Stimulated activated memory B cell treated with anti-CD40 and anti-IgM and Interleukin-4, amounts not matched to agents 10 μg/mL and 1 μg/mL and 100 μg/mL, for 72 hours (primary cell): ENCODE measurements around the gene RSPH9.
"Not testable (repeated sequence)": the region's sequence is repeated elsewhere in the genome, so short reads cannot be mapped to it uniquely, and the experiment has no call there.

Experiments
- ATAC-seq: fragments of 150-1000 bp; cut with Tn5 transposase; 2 replicates; pipeline ENCODE4 v1.10.0; 2021
- H3K27ac Mint-ChIP-seq: one replicate; pipeline ENCODE4 v1.8.0; 2022; ENCODE audit warnings: mild to moderate bottlenecking, mixed read lengths
- H3K27me3 Mint-ChIP-seq: one replicate; pipeline ENCODE4 v1.8.0; 2022; ENCODE audit warnings: mixed read lengths
- H3K36me3 Mint-ChIP-seq: one replicate; pipeline ENCODE4 v1.8.0; 2022; ENCODE audit warnings: mixed read lengths
- H3K4me1 Mint-ChIP-seq: one replicate; pipeline ENCODE4 v1.8.0; 2022; ENCODE audit warnings: mixed read lengths
- H3K4me3 Mint-ChIP-seq: one replicate; pipeline ENCODE4 v1.8.0; 2022; ENCODE audit warnings: mild to moderate bottlenecking, moderate library complexity, mixed read lengths
- H3K9me3 Mint-ChIP-seq: one replicate; pipeline ENCODE4 v1.8.0; 2022; ENCODE audit warnings: mixed read lengths

The RSPH9 gene

GRCh38 chr6:43682724-43683429 is 38.0 kb downstream of the RSPH9 start:
- Mint-ChIP-seq H3K27me3 (no peaks in the 10 kb centered on the region), H3K4me3 (no peak overlapping the region), H3K27ac (no peak overlapping the region), H3K36me3 (peaks cover 28% of the 10 kb centered on the region), H3K4me1 (peaks cover 46% of the 10 kb centered on the region), H3K9me3 (no peaks in the 10 kb centered on the region)
- no peak for ATAC-seq

- peak; percentile 76 for ATAC-seq
- no peaks in the 10 kb centered on the region for H3K9me3 Mint-ChIP-seq
- H3K27ac Mint-ChIP-seq = peak overlapping the region; percentile 38
- peaks cover 52% of the 10 kb centered on the region for H3K4me1 Mint-ChIP-seq
- H3K4me3 Mint-ChIP-seq = no peak overlapping the region
- peaks cover 21% of the 10 kb centered on the region for H3K36me3 Mint-ChIP-seq
- H3K27me3 Mint-ChIP-seq = no peaks in the 10 kb centered on the region
These were observed 39.0 kb downstream of the RSPH9 start for GRCh38 chr6:43683708-43684455.

GRCh38 chr6:43687079-43687436 is 42.2 kb downstream of the RSPH9 start:
- Mint-ChIP-seq H3K36me3 (no peaks in the 10 kb centered on the region), H3K27ac (peak overlapping the region; percentile 91), H3K27me3 (no peaks in the 10 kb centered on the region), H3K9me3 (no peaks in the 10 kb centered on the region), H3K4me1 (peaks cover 47% of the 10 kb centered on the region), H3K4me3 (peak overlapping the region; percentile 83)
- no peak for ATAC-seq

GRCh38 chr6:43687437-43688347 is 42.9 kb downstream of the RSPH9 start, which contains the start of gene MRPS18A:
Gene MRPS18A (minus strand): TSS chr6:43687791. CDS start chr6:43687779, 12 bp downstream.
- no peaks in the 10 kb centered on the region for H3K36me3 Mint-ChIP-seq
- no peaks in the 10 kb centered on the region for H3K27me3 Mint-ChIP-seq
- H3K4me1 Mint-ChIP-seq = peaks cover 43% of the 10 kb centered on the region
- peak within 1 kb of the TSS; percentile 83 for H3K4me3 Mint-ChIP-seq
- peak within 1 kb of the TSS; percentile 91 for H3K27ac Mint-ChIP-seq
- peak; percentile 97 for ATAC-seq
- no peaks in the 10 kb centered on the region for H3K9me3 Mint-ChIP-seq

- Mint-ChIP-seq H3K4me1 (peaks cover 28% of the 10 kb centered on the region), H3K27ac (no peak overlapping the region), H3K9me3 (no peaks in the 10 kb centered on the region), H3K4me3 (no peak overlapping the region), H3K36me3 (no peaks in the 10 kb centered on the region), H3K27me3 (no peaks in the 10 kb centered on the region)
- ATAC-seq = no peak
These were observed 44.6 kb downstream of the RSPH9 start for GRCh38 chr6:43689421-43689820.

- Mint-ChIP-seq H3K27ac (no peak overlapping the region), H3K4me3 (no peak overlapping the region), H3K27me3 (no peaks in the 10 kb centered on the region), H3K9me3 (no peaks in the 10 kb centered on the region), H3K36me3 (no peaks in the 10 kb centered on the region), H3K4me1 (no peaks in the 10 kb centered on the region)
- ATAC-seq = no peak
These were observed 50.6 kb downstream of the RSPH9 start for GRCh38 chr6:43695215-43695966.

- no peaks in the 10 kb centered on the region for H3K27me3 Mint-ChIP-seq
- H3K36me3 Mint-ChIP-seq = no peaks in the 10 kb centered on the region
- H3K4me1 Mint-ChIP-seq = no peaks in the 10 kb centered on the region
- no peak overlapping the region for H3K4me3 Mint-ChIP-seq
- no peak overlapping the region for H3K27ac Mint-ChIP-seq
- no peaks in the 10 kb centered on the region for H3K9me3 Mint-ChIP-seq
- ATAC-seq = no peak
These were observed 51.1 kb downstream of the RSPH9 start for GRCh38 chr6:43695967-43696291.

- Mint-ChIP-seq H3K27me3 (no peaks in the 10 kb centered on the region), H3K4me3 (no peak overlapping the region), H3K4me1 (peaks cover 3% of the 10 kb centered on the region), H3K36me3 (no peaks in the 10 kb centered on the region), H3K9me3 (no peaks in the 10 kb centered on the region), H3K27ac (no peak overlapping the region)
- no peak for ATAC-seq
These were observed 52.6 kb downstream of the RSPH9 start for GRCh38 chr6:43697421-43697820.

GRCh38 chr6:43698584-43699349 is 53.9 kb downstream of the RSPH9 start:
- Mint-ChIP-seq H3K36me3 (no peaks in the 10 kb centered on the region), H3K9me3 (no peaks in the 10 kb centered on the region), H3K27me3 (no peaks in the 10 kb centered on the region), H3K4me1 (peaks cover 16% of the 10 kb centered on the region), H3K27ac (no peak overlapping the region), H3K4me3 (no peak overlapping the region)
- no peak for ATAC-seq

- Mint-ChIP-seq H3K36me3 (no peaks in the 10 kb centered on the region), H3K4me3 (no peak overlapping the region), H3K27me3 (no peaks in the 10 kb centered on the region), H3K27ac (no peak overlapping the region), H3K9me3 (no peaks in the 10 kb centered on the region), H3K4me1 (peaks cover 25% of the 10 kb centered on the region)
- ATAC-seq = no peak
These were observed 54.8 kb downstream of the RSPH9 start for GRCh38 chr6:43699564-43700186.

GRCh38 chr6:43700939-43701560 is 56.2 kb downstream of the RSPH9 start:
- H3K27me3 Mint-ChIP-seq, H3K9me3 Mint-ChIP-seq, H3K27ac Mint-ChIP-seq, H3K36me3 Mint-ChIP-seq, H3K4me3 Mint-ChIP-seq, ATAC-seq: not testable (repeated sequence)
- peaks cover 38% of the 10 kb centered on the region for H3K4me1 Mint-ChIP-seq

- ATAC-seq = no peak
- Mint-ChIP-seq H3K36me3 (no peaks in the 10 kb centered on the region), H3K9me3 (no peaks in the 10 kb centered on the region), H3K27me3 (no peaks in the 10 kb centered on the region), H3K4me1 (peaks cover 49% of the 10 kb centered on the region), H3K27ac (no peak overlapping the region), H3K4me3 (no peak overlapping the region)
These were observed 57.3 kb downstream of the RSPH9 start for GRCh38 chr6:43702171-43702533.

- Mint-ChIP-seq H3K4me3 (no peak overlapping the region), H3K27me3 (no peaks in the 10 kb centered on the region)
These were observed 58.0 kb downstream of the RSPH9 start for GRCh38 chr6:43702534-43703440.

More at GRCh38 chr6:43702534-43703440, 58.0 kb downstream of the RSPH9 start:
- no peaks in the 10 kb centered on the region for H3K9me3 Mint-ChIP-seq
- peaks cover 55% of the 10 kb centered on the region for H3K4me1 Mint-ChIP-seq
- H3K27ac Mint-ChIP-seq = no peak overlapping the region
- H3K36me3 Mint-ChIP-seq = no peaks in the 10 kb centered on the region
- peak; percentile 72 for ATAC-seq
